ENCODE results near the gene OR5B21. TPM values are rescaled to one million over a fixed set of nuclear protein-coding genes. Genes with fewer than 3 reads are reported as not detected.

OR5B21 gene
- total RNA-seq, 6 experiments from 2014 or later = 0.31 TPM; not detected in 5

DNA sequence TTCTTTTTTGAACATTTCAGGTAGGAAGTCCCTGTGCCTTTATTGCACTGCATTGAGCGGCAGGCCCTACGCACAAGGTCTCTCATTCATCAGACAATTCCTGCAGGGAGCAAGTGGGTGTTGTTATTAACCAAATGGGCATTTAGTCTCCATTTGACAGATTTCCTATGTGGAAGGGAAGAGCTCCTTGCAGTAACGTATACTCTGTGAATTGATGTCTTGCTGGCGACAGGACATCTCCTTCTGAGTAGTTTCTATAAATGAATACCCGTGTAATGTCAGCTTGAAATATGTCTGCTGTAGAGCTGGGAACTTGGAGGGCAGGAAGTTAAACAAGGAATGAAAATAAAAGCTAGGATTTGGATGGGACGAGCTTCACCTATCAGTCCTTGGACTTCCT lies 3.7 kb downstream of the OR5B21 start:
- peaks cover 2% of the 10 kb centered on the region; the same call in 1 of the 2 replicates for H3K27me3 Mint-ChIP-seq (ENCODE audit: insufficient read depth)
- H3K27ac Mint-ChIP-seq = no peak overlapping the region
- H3K36me3 Mint-ChIP-seq (ENCODE audit: low read depth) = peaks cover 10% of the 10 kb centered on the region; the same call in 1 of the 2 replicates
- TF ChIP-seq, protein P1, sequence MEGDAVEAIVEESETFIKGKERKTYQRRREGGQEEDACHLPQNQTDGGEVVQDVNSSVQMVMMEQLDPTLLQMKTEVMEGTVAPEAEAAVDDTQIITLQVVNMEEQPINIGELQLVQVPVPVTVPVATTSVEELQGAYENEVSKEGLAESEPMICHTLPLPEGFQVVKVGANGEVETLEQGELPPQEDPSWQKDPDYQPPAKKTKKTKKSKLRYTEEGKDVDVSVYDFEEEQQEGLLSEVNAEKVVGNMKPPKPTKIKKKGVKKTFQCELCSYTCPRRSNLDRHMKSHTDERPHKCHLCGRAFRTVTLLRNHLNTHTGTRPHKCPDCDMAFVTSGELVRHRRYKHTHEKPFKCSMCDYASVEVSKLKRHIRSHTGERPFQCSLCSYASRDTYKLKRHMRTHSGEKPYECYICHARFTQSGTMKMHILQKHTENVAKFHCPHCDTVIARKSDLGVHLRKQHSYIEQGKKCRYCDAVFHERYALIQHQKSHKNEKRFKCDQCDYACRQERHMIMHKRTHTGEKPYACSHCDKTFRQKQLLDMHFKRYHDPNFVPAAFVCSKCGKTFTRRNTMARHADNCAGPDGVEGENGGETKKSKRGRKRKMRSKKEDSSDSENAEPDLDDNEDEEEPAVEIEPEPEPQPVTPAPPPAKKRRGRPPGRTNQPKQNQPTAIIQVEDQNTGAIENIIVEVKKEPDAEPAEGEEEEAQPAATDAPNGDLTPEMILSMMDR (IDR thresholded peaks at IDR 0.05) = no peak
- H3K9me3 Mint-ChIP-seq = no peaks in the 10 kb centered on the region
- no peak for DNase-seq
- peaks cover 14% of the 10 kb centered on the region for H3K4me1 Mint-ChIP-seq (ENCODE audit: low read depth)
- H3K4me3 Mint-ChIP-seq = no peak overlapping the region

DNA sequence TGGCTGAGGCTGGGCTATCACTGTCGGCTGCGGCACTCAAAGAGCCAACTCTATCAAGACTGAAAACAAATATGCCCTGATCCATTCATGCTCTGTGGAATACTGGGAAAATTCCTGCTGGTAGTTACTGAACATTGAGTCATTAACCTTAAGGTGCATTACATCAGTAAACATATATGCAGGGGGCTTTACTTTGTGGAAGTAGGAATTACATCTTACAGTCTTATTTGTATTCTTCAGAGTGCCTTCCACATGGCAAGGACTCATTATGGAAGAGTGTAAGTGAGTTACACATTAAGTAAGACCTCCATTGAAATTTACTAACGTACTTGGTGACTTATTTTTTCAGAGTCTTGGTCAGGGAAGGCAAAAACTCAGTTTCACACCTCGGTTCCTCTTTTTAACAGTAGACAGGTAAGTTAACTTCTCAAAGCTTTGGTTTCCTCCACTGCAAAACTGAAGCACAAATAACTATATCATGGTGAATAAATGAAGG lies 4.5 kb downstream of the OR5B21 start:
- Mint-ChIP-seq H3K4me1 (ENCODE audit: low read depth) (peaks cover 15% of the 10 kb centered on the region), H3K4me3 (no peak overlapping the region), H3K9me3 (no peaks in the 10 kb centered on the region), H3K27ac (no peak overlapping the region), H3K27me3 (ENCODE audit: insufficient read depth) (peaks cover 2% of the 10 kb centered on the region; the same call in 1 of the 2 replicates), H3K36me3 (ENCODE audit: low read depth) (peaks cover 10% of the 10 kb centered on the region; the same call in 1 of the 2 replicates)
- no peak for DNase-seq
- TF ChIP-seq, protein P1 (IDR thresholded peaks at IDR 0.05) = no peak

DNA sequence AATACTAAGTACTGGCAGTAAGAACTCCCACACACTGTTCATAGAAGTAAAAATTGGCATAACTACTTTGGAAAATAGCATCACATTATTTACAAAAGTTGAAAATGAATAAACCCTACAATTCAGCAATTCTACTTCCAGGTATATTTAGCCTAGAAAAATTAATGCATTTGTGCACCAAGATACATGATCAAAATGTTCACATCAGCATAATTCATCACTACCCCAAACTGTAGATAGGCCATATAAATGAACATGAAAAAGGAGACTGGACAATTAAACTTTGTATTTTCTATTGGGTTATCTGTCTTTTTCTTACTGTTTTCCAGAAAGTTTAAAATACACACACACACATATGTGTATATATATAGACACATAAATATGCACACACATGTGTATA lies 5.9 kb downstream of the OR5B21 start:
- DNase-seq = no peak
- Mint-ChIP-seq H3K27ac (no peak overlapping the region), H3K4me1 (ENCODE audit: low read depth) (peaks cover 29% of the 10 kb centered on the region), H3K9me3 (no peaks in the 10 kb centered on the region), H3K27me3 (ENCODE audit: insufficient read depth) (peaks cover 2% of the 10 kb centered on the region; the same call in 1 of the 2 replicates), H3K4me3 (no peak overlapping the region), H3K36me3 (ENCODE audit: low read depth) (no peaks in the 10 kb centered on the region; the same call in 1 of the 2 replicates)
- TF ChIP-seq, protein P1 (IDR thresholded peaks at IDR 0.05) = no peak

DNA sequence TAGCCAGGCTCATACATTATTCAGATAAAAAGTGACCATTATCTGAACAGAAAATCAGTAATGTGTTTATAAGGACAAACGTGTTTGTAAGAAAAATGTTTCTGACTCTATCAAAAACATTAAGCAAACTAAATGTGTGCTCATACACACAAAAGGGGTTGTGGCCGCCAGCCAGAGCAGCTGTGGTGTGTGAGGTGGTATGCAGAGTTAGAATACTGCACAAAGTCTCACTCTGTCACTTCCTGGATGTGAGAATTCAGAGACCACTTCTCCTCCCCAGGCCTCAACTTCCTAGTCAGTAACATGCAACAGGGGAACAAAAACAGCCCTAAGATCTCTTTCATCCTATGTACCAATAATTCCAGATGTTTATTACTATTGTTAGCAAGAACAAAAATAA lies 9.4 kb downstream of the OR5B21 start:
- peaks cover 59% of the 10 kb centered on the region for H3K4me1 Mint-ChIP-seq (ENCODE audit: low read depth)
- H3K36me3 Mint-ChIP-seq (ENCODE audit: low read depth) = no peaks in the 10 kb centered on the region
- H3K4me3 Mint-ChIP-seq = no peak overlapping the region
- peaks cover 2% of the 10 kb centered on the region; the same call in 1 of the 2 replicates for H3K27me3 Mint-ChIP-seq (ENCODE audit: insufficient read depth)
- TF ChIP-seq, protein P1 (IDR thresholded peaks at IDR 0.05) = no peak
- no peak for DNase-seq
- no peak overlapping the region for H3K27ac Mint-ChIP-seq
- no peaks in the 10 kb centered on the region for H3K9me3 Mint-ChIP-seq

DNA sequence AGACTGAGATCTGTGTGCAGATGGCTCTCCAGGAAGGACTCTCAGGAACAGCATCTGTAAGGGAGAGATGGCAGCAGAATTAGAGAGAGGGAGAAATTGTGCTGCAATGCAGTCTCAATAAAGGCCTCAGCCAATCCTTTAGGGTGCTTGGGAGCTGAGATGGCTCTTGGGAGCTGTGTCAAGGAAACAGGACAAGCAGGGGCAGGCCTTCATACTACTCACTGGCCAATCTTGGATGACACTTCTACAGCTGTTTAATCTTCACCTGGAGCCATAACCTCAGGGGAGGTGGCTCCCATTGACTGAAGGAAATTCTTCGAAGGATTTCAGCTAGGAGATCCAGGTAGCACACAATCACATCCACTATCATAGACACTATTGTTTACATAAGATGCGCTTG lies 10.0 kb downstream of the OR5B21 start:
- DNase-seq = no peak
- Mint-ChIP-seq H3K9me3 (no peaks in the 10 kb centered on the region), H3K27ac (no peak overlapping the region), H3K4me1 (ENCODE audit: low read depth) (peaks cover 56% of the 10 kb centered on the region), H3K27me3 (ENCODE audit: insufficient read depth) (peaks cover 2% of the 10 kb centered on the region; the same call in 1 of the 2 replicates), H3K4me3 (no peak overlapping the region), H3K36me3 (ENCODE audit: low read depth) (no peaks in the 10 kb centered on the region)
- TF ChIP-seq, protein P1 (IDR thresholded peaks at IDR 0.05) = no peak
